Gastroesophageal sphincter (tissue), 4 donors: Measurements from ENCODE around the gene PPME1. TPM values are rescaled to one million over a fixed set of nuclear protein-coding genes. Genes with fewer than 3 reads are reported as not detected.

ENCODE experiments used
- ATAC-seq: fragments of 150-250 bp; one replicate; pipeline ENCODE4 v1.9.1; 2016; ENCODE audit warnings: mild to moderate bottlenecking, moderate library complexity
- H3K27ac ChIP-seq, 4 donors: fragments of 200-600 bp; sonication (generic) in 3 of 4; 1 replicate in 3 of 4; 2 replicates in 1 of 4; pipeline ENCODE4 v1.5.1; 2016 to 2019
- H3K27me3 ChIP-seq: fragments of 200-600 bp; sonication (generic); one replicate; pipeline ENCODE4 v1.5.1; 2019
- H3K36me3 ChIP-seq, 2 donors: fragments of 200-600 bp; sonication (generic); one replicate each; pipeline ENCODE4 v1.5.1; 2019; ENCODE audit warnings: control low read depth in 1 of 2
- H3K4me1 ChIP-seq, 3 donors: fragments of 200-600 bp; sonication (generic); 1 replicate in 2 of 3; 2 replicates in 1 of 3; pipeline ENCODE4 v1.5.1; 2016 to 2019; ENCODE audit warnings: control low read depth in 2 of 3
- H3K4me3 ChIP-seq, 2 donors: fragments of 200-600 bp; sonication (generic); one replicate each; pipeline ENCODE4 v1.5.1; 2019; ENCODE audit warnings: mild to moderate bottlenecking in 1 of 2, moderate library complexity in 1 of 2
- H3K9me3 ChIP-seq, 3 donors: fragments of 200-600 bp; sonication (generic); one replicate each; pipeline ENCODE4 v1.5.1; 2017 to 2019; ENCODE audit warnings: control low read depth in 2 of 3
- CTCF ChIP-seq, 4 experiments: fragments of 200-600 bp in 2 of 4; fragments of 450-650 bp in 2 of 4; sonication (generic) in 1 of 4; IDR thresholded peaks; one replicate each; pipeline ENCODE4 v1.5.1; 2017 to 2019; ENCODE audit warnings: antibody characterized with exemption in 4 of 4, mild to moderate bottlenecking in 2 of 4, moderate library complexity in 2 of 4
- EP300 ChIP-seq: sonication (generic); formaldehyde crosslinking; IDR thresholded peaks from one replicate; pipeline ENCODE4 v1.6.1; 2017; ENCODE audit warnings: antibody characterized with exemption, mild to moderate bottlenecking
- POLR2A ChIP-seq, 2 donors: fragments of 450-650 bp; IDR thresholded peaks; one replicate each; pipeline ENCODE4 v1.6.1; 2017; ENCODE audit warnings: antibody characterized with exemption in 2 of 2, mild to moderate bottlenecking in 2 of 2, moderate library complexity in 1 of 2
- POLR2AphosphoS5 ChIP-seq: sonication (generic); formaldehyde crosslinking; IDR thresholded peaks from one replicate; pipeline ENCODE4 v1.6.1; 2017; ENCODE audit warnings: antibody characterized with exemption
- WGBS, 2 donors: methylation state at CpG; one replicate each; pipeline ENCODE4 v1.1.5; 2018; ENCODE audit warnings: low coverage in 1 of 2; 5-methylcytosine and 5-hydroxymethylcytosine counted together
- total RNA-seq, 4 donors: library from RNA; depleted of rRNA; stranded (reverse); fragments of >200 nt; gene quantifications; one replicate each; pipeline ENCODE4 v1.1.0, GENCODE V29; 2016

The PPME1 gene
- total RNA-seq, 4 donors from 2014 or later: 27.1 to 45.3 (median 32.0) TPM

- 92 to 100% methylated on average over 4 of the region's 4 CpGs for WGBS, 2 donors
- ATAC-seq: no peak
Observed at GRCh38 chr11:74144592-74144991, 26.5 kb upstream of the PPME1 start.

GRCh38 chr11:74147199-74147929 is 23.7 kb upstream of the PPME1 start:
- no peaks in the 10 kb centered on the region for H3K9me3 ChIP-seq
- ATAC-seq: no peak
- H3K27me3 ChIP-seq: no peaks in the 10 kb centered on the region
- H3K4me3 ChIP-seq: no peak overlapping the region
- no peak for TF ChIP-seq POLR2A (IDR thresholded peaks at IDR 0.05)
- TF ChIP-seq POLR2AphosphoS5: no peak
- no peak for TF ChIP-seq CTCF (IDR thresholded peaks at IDR 0.05)
- no peak for TF ChIP-seq EP300
- no peaks in the 10 kb centered on the region for H3K4me1 ChIP-seq
- no peaks in the 10 kb centered on the region for H3K36me3 ChIP-seq
- H3K27ac ChIP-seq: no peak overlapping the region
- WGBS, 2 donors: 88 to 91% methylated on average over 5 of the region's 5 CpGs

More at GRCh38 chr11:74144592-74144991, 26.5 kb upstream of the PPME1 start:
- Histone ChIP-seq H3K27ac (no peak overlapping the region), H3K9me3 (no peaks in the 10 kb centered on the region), H3K27me3 (no peaks in the 10 kb centered on the region), H3K4me3 (no peak overlapping the region), H3K36me3 (no peaks in the 10 kb centered on the region), H3K4me1 (peaks cover 0 to 2% (median under 1%) of the 10 kb centered on the region in 3 donors)
- TF ChIP-seq EP300 (no peak), POLR2A (IDR thresholded peaks at IDR 0.05) (no peak), CTCF (IDR thresholded peaks at IDR 0.05) (no peak), POLR2AphosphoS5 (no peak)

- no peaks in the 10 kb centered on the region for H3K27me3 ChIP-seq
- TF ChIP-seq CTCF (IDR thresholded peaks at IDR 0.05): no peak
- no peak for TF ChIP-seq EP300
- TF ChIP-seq POLR2AphosphoS5: no peak
- no peak for TF ChIP-seq POLR2A (IDR thresholded peaks at IDR 0.05)
- H3K9me3 ChIP-seq: peaks cover 0 to 5% (median 0%) of the 10 kb centered on the region in 3 donors
Observed at GRCh38 chr11:74153224-74153623, 17.9 kb upstream of the PPME1 start.

GRCh38 chr11:74154620-74155281 is 16.3 kb upstream of the PPME1 start:
- H3K27me3 ChIP-seq: no peaks in the 10 kb centered on the region
- H3K27ac ChIP-seq: no peak overlapping the region
- H3K9me3 ChIP-seq: peaks cover 0 to 5% (median 0%) of the 10 kb centered on the region in 3 donors
- no peak for TF ChIP-seq POLR2AphosphoS5
- no peak for TF ChIP-seq EP300
- TF ChIP-seq POLR2A (IDR thresholded peaks at IDR 0.05): no peak
- TF ChIP-seq CTCF (IDR thresholded peaks at IDR 0.05): no peak
- 71% methylated on average over 1 of the region's 1 CpG for WGBS, 2 donors
- H3K4me1 ChIP-seq: peaks cover 0 to 8% (median 0%) of the 10 kb centered on the region in 3 donors
- no peak for ATAC-seq
- no peak overlapping the region for H3K4me3 ChIP-seq
- peaks cover 0 to 9% of the 10 kb centered on the region in 2 donors for H3K36me3 ChIP-seq

More at GRCh38 chr11:74153224-74153623, 17.9 kb upstream of the PPME1 start:
- Histone ChIP-seq H3K4me3 (no peak overlapping the region), H3K4me1 (peaks cover 0 to 8% (median 0%) of the 10 kb centered on the region in 3 donors), H3K36me3 (peaks cover 0 to 6% of the 10 kb centered on the region in 2 donors), H3K27ac (no peak overlapping the region)
- no peak for ATAC-seq
